OCI-LY3 (cell line): ENCODE results near the gene TULP4.
"Not testable (repeated sequence)": the region's sequence is repeated elsewhere in the genome, so short reads cannot be mapped to it uniquely, and the experiment has no call there.

ENCODE experiments used
- H2AFZ ChIP-seq: fragments of 200-600, 300-600 bp; shearing (Covaris generic); 2 replicates; pipeline ENCODE4 v1.6.0; 2014; ENCODE audit warnings: antibody characterized with exemption, low read depth, low read length
- H3K27ac ChIP-seq: fragments of 200-600, 300-600 bp; sonication (generic); 2 replicates; pipeline ENCODE4 v1.5.1; 2014; ENCODE audit warnings: mild to moderate bottlenecking, low read length, moderate library complexity, mixed read lengths
- H3K27me3 ChIP-seq: fragments of 200-600, 300-600 bp; sonication (generic); 2 replicates; pipeline ENCODE4 v1.6.1; 2014; ENCODE audit warnings: low read depth, low read length, mixed read lengths
- H3K36me3 ChIP-seq: fragments of 200-600, 300-600 bp; sonication (generic); replicated peaks from 2 replicates; pipeline ENCODE3; 2014; ENCODE audit warnings: low read depth, low read length, mixed read lengths
- H3K4me1 ChIP-seq: fragments of 300-600, 200-600 bp; sonication (generic); 2 replicates; pipeline ENCODE4 v1.6.1; 2014; ENCODE audit warnings: low read length, mixed read lengths
- H3K4me2 ChIP-seq: fragments of 200-600, 300-600 bp; sonication (generic); 2 replicates; pipeline ENCODE4 v1.6.1; 2014; ENCODE audit warnings: low read length, mixed read lengths
- H3K4me3 ChIP-seq: fragments of 300-600, 200-600 bp; sonication (generic); 2 replicates; pipeline ENCODE4 v1.5.1; 2014; ENCODE audit warnings: antibody characterized with exemption, mild to moderate bottlenecking, low read length, moderate library complexity
- H3K79me2 ChIP-seq: fragments of 300-600, 200-600 bp; shearing (Covaris generic); 2 replicates; pipeline ENCODE4 v1.6.1; 2014; ENCODE audit warnings: mild to moderate bottlenecking, low read length, mixed read lengths
- H3K9ac ChIP-seq: fragments of 300-600, 200-600 bp; shearing (Covaris generic); 2 replicates; pipeline ENCODE4 v1.6.0; 2014; ENCODE audit warnings: mild to moderate bottlenecking, low read length, moderate library complexity
- H3K9me3 ChIP-seq: fragments of 200-600, 300-600 bp; shearing (Covaris generic); 2 replicates; pipeline ENCODE4 v1.6.1; 2014; ENCODE audit warnings: low read length, mixed read lengths; ENCODE audit not compliant: insufficient read depth
- H4K20me1 ChIP-seq: fragments of 200-600, 300-600 bp; sonication (generic); 2 replicates; pipeline ENCODE4 v1.6.1; 2016; ENCODE audit warnings: low read length, mixed read lengths; ENCODE audit not compliant: insufficient read depth
- CTCF ChIP-seq: fragments of 200-600, 300-600 bp; sonication (generic); IDR thresholded peaks from 2 replicates; pipeline ENCODE4 v1.5.1; 2014; ENCODE audit warnings: antibody characterized with exemption, low read length, low read depth
- EZH2phosphoT487 ChIP-seq: fragments of 200-600 bp; shearing (Covaris generic); IDR thresholded peaks from 2 replicates; pipeline ENCODE4 v1.6.1; 2018; ENCODE audit warnings: antibody characterized with exemption, mixed run types, low read depth

The TULP4 gene

GRCh38 chr6:158389193-158389919, 77.1 kb downstream of the TULP4 start:
- TF ChIP-seq EZH2phosphoT487 (no peak), CTCF (no peak)
- H3K4me3 ChIP-seq = no peak overlapping the region
- H3K9ac ChIP-seq = no peak overlapping the region
- H3K27me3 ChIP-seq = no peaks in the 10 kb centered on the region
- no peak overlapping the region for H3K4me2 ChIP-seq
- peaks cover 4% of the 10 kb centered on the region for H3K4me1 ChIP-seq
- H4K20me1 ChIP-seq = no peaks in the 10 kb centered on the region
- H3K79me2 ChIP-seq = no peaks in the 10 kb centered on the region
- H3K9me3 ChIP-seq = no peaks in the 10 kb centered on the region
- H3K27ac ChIP-seq = no peak overlapping the region
- H2AFZ ChIP-seq = no peak overlapping the region
- H3K36me3 ChIP-seq = no peaks in the 10 kb centered on the region

- TF ChIP-seq EZH2phosphoT487 = no peak
- no peak for TF ChIP-seq CTCF
- H3K79me2 ChIP-seq = no peaks in the 10 kb centered on the region
- H3K9me3 ChIP-seq = no peaks in the 10 kb centered on the region
- H3K4me3 ChIP-seq = no peak overlapping the region
- H3K4me2 ChIP-seq = no peak overlapping the region
- H4K20me1 ChIP-seq = no peaks in the 10 kb centered on the region
- H3K4me1 ChIP-seq = peaks cover 4% of the 10 kb centered on the region
- no peaks in the 10 kb centered on the region for H3K36me3 ChIP-seq
- H3K27ac ChIP-seq = no peak overlapping the region
- H2AFZ ChIP-seq = no peak overlapping the region
- no peaks in the 10 kb centered on the region for H3K27me3 ChIP-seq
- no peak overlapping the region for H3K9ac ChIP-seq
Observed at GRCh38 chr6:158391276-158391675, 79.0 kb downstream of the TULP4 start.

GRCh38 chr6:158391977-158392376, 79.7 kb downstream of the TULP4 start:
- not testable (repeated sequence) for H4K20me1 ChIP-seq, H3K4me3 ChIP-seq, H3K27ac ChIP-seq, H3K4me1 ChIP-seq, H3K4me2 ChIP-seq, H3K9me3 ChIP-seq, H2AFZ ChIP-seq, H3K27me3 ChIP-seq, H3K79me2 ChIP-seq, H3K9ac ChIP-seq, H3K36me3 ChIP-seq

GRCh38 chr6:158396136-158396535, 83.9 kb downstream of the TULP4 start:
- H3K9me3 ChIP-seq = no peaks in the 10 kb centered on the region
- H2AFZ ChIP-seq = no peak overlapping the region
- H3K79me2 ChIP-seq = no peaks in the 10 kb centered on the region
- no peaks in the 10 kb centered on the region for H3K27me3 ChIP-seq
- H4K20me1 ChIP-seq = no peaks in the 10 kb centered on the region
- H3K36me3 ChIP-seq = no peaks in the 10 kb centered on the region
- H3K9ac ChIP-seq = no peak overlapping the region
- H3K27ac ChIP-seq = no peak overlapping the region
- H3K4me2 ChIP-seq = no peak overlapping the region
- no peak for TF ChIP-seq CTCF
- no peak for TF ChIP-seq EZH2phosphoT487
- no peaks in the 10 kb centered on the region for H3K4me1 ChIP-seq
- no peak overlapping the region for H3K4me3 ChIP-seq
